Endothelial cell (in vitro differentiated cells): ENCODE data around the gene CYB561. TPM values are rescaled to one million over a fixed set of nuclear protein-coding genes. Genes with fewer than 3 reads are reported as not detected.

Experiments
- DNase-seq: peaks from one replicate; pipeline ENCODE4 v3.0.0; 2021; ENCODE audit warnings: low spot score
- H3K27ac Mint-ChIP-seq: one replicate; pipeline ENCODE4 v1.8.0; 2021; ENCODE audit warnings: mixed read lengths, inconsistent platforms; ENCODE audit not compliant: unreplicated experiment
- H3K27me3 Mint-ChIP-seq: one replicate; pipeline ENCODE4 v1.8.0; 2021; ENCODE audit warnings: mild to moderate bottlenecking, moderate library complexity, mixed read lengths, inconsistent platforms; ENCODE audit not compliant: unreplicated experiment
- H3K36me3 Mint-ChIP-seq: one replicate; pipeline ENCODE4 v1.8.0; 2021; ENCODE audit warnings: mild to moderate bottlenecking, low read depth, mixed read lengths, inconsistent platforms; ENCODE audit not compliant: unreplicated experiment
- H3K4me1 Mint-ChIP-seq: one replicate; pipeline ENCODE4 v1.8.0; 2021; ENCODE audit warnings: mild to moderate bottlenecking, mixed read lengths, inconsistent platforms; ENCODE audit not compliant: unreplicated experiment
- H3K4me3 Mint-ChIP-seq: one replicate; pipeline ENCODE4 v1.8.0; 2021; ENCODE audit warnings: mild to moderate bottlenecking, mixed read lengths, inconsistent platforms; ENCODE audit not compliant: unreplicated experiment
- H3K9me3 Mint-ChIP-seq: one replicate; pipeline ENCODE4 v1.8.0; 2021; ENCODE audit warnings: mixed read lengths, inconsistent platforms; ENCODE audit not compliant: unreplicated experiment
- total RNA-seq: library from RNA; stranded (reverse); fragmentation: NEBNext Ultra II Directional; extraction: Animal tissue kit (Norgen Biotek cat#: 25700); gene quantifications from one replicate; pipeline ENCODE4 v1.2.1, GENCODE V29; 2021; ENCODE audit not compliant: unreplicated experiment
- TF ChIP-seq, protein P1 (sequence below): fragments of 200-600 bp; sonication (generic); IDR thresholded peaks from one replicate; pipeline ENCODE4 v1.5.0; 2021; ENCODE audit warnings: antibody characterized with exemption; ENCODE audit not compliant: unreplicated experiment

Gene CYB561
- total RNA-seq, 1 donor from 2014 or later = 57.3 TPM

DNA sequence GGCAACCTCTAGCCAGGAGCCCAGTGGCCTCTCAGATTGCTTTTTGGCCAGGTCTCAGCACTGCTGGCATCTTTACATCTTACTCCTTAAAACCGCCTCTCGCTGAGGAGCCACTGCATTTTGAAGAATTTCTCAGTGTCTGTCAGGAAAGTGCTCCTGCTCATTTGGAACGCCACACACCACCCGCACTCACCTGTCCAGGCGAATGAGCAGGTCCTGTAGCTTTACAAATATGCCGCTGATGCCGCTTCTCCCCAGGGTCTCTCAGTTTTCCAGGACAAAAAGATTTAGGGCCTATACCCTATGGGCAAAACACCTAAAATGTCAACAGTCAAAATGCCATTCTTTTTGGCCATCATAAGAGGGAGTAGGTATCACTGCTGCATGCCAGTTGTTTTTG lies 22.1 kb downstream of the CYB561 start:
- H3K9me3 Mint-ChIP-seq = no peaks in the 10 kb centered on the region
- TF ChIP-seq, protein P1, sequence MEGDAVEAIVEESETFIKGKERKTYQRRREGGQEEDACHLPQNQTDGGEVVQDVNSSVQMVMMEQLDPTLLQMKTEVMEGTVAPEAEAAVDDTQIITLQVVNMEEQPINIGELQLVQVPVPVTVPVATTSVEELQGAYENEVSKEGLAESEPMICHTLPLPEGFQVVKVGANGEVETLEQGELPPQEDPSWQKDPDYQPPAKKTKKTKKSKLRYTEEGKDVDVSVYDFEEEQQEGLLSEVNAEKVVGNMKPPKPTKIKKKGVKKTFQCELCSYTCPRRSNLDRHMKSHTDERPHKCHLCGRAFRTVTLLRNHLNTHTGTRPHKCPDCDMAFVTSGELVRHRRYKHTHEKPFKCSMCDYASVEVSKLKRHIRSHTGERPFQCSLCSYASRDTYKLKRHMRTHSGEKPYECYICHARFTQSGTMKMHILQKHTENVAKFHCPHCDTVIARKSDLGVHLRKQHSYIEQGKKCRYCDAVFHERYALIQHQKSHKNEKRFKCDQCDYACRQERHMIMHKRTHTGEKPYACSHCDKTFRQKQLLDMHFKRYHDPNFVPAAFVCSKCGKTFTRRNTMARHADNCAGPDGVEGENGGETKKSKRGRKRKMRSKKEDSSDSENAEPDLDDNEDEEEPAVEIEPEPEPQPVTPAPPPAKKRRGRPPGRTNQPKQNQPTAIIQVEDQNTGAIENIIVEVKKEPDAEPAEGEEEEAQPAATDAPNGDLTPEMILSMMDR = no peak
- peak overlapping the region; percentile 16 for H3K4me3 Mint-ChIP-seq
- peaks cover 17% of the 10 kb centered on the region for H3K27me3 Mint-ChIP-seq
- peaks cover 93% of the 10 kb centered on the region for H3K4me1 Mint-ChIP-seq
- H3K27ac Mint-ChIP-seq = peak overlapping the region; percentile 98
- no peak for DNase-seq
- peaks cover 36% of the 10 kb centered on the region for H3K36me3 Mint-ChIP-seq

DNA sequence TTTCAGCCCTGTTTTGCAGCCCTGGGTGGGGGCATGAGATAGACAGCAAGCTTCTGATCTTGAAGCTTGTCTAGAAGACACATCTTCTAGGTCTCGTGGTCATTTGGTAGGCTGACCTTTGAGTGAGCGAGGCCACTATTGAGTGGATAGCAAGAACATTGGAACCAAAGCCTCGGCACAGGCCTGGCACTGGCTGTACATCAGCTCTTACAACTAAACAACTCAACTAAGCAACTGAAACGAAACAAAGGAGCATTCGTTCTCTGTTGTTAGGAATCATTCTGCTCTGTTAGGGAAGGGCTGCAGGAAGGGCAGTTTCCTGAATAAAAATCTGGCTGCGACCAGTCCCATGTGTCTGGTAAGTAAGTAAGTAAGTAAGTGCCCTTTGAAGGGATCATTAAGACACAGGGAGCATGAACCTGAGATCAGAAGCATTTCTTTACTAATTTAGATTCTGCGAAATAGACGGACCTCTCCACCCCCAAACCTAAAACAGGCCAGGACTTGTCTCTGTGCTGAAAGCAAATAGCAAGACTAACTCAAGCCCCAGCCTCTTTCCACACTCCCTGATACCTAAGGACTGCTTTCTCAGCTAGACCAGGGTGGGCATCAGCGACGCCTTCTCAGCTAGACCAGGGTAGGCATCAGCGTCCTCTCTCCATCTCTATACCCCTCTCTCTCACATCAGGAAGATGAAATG lies 22.7 kb downstream of the CYB561 start:
- peak overlapping the region; percentile 98 for H3K27ac Mint-ChIP-seq
- no peaks in the 10 kb centered on the region for H3K9me3 Mint-ChIP-seq
- peaks cover 17% of the 10 kb centered on the region for H3K27me3 Mint-ChIP-seq
- peak overlapping the region; percentile 16 for H3K4me3 Mint-ChIP-seq
- H3K4me1 Mint-ChIP-seq = peaks cover 94% of the 10 kb centered on the region
- TF ChIP-seq, protein P1 = no peak
- no peak for DNase-seq
- H3K36me3 Mint-ChIP-seq = peaks cover 41% of the 10 kb centered on the region

DNA sequence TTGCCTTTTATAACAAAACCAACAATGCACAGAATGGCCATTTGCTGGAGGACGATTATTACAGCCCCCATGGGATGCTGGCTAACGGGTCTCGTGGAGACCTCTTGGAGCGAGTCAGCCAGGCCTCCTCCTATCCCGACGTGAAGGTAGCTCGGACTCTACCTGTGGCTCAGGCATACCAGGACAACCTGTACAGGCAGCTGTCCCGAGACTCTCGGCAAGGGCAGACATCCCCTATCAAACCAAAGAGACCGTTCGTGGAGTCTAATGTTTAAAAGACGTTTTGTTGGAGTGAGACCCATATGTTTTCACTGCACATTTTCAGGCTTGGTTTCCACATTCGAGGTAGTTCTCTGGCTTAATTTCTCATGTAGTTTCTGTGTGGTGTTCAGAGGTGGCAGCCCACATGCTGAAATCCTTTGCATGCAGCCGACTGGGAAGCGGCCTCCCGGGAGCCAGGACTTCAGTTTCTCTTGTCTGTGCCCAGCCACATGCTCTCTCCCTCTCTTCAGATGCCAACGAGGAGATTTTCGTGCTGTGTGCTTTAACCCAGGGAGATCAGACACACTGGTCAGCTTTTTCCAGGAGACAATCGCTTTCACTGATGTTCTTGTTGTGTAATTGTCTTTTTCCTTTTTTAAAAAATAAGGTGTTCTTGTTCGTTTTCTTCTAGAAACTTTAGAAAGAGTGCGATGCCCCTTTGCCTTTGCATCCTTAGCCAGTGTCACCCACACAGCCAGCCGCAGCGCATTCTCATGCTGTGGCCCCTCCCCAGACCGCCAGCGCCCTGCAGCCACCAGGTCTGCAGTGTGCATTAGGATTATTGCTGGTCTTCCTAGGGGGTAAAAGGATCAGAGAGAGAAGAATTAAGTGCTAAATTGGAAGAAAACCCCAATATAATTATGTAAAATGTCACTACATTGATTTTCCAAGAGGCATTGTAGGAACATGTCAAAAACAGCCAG lies 24.1 kb downstream of the CYB561 start:
- H3K4me3 Mint-ChIP-seq = peak overlapping the region; percentile 44
- peak overlapping the region; percentile 98 for H3K27ac Mint-ChIP-seq
- H3K27me3 Mint-ChIP-seq = peaks cover 13% of the 10 kb centered on the region
- TF ChIP-seq, protein P1 = no peak
- H3K9me3 Mint-ChIP-seq = no peaks in the 10 kb centered on the region
- peaks cover 48% of the 10 kb centered on the region for H3K36me3 Mint-ChIP-seq
- H3K4me1 Mint-ChIP-seq = peaks cover 81% of the 10 kb centered on the region
- DNase-seq = no peak

DNA sequence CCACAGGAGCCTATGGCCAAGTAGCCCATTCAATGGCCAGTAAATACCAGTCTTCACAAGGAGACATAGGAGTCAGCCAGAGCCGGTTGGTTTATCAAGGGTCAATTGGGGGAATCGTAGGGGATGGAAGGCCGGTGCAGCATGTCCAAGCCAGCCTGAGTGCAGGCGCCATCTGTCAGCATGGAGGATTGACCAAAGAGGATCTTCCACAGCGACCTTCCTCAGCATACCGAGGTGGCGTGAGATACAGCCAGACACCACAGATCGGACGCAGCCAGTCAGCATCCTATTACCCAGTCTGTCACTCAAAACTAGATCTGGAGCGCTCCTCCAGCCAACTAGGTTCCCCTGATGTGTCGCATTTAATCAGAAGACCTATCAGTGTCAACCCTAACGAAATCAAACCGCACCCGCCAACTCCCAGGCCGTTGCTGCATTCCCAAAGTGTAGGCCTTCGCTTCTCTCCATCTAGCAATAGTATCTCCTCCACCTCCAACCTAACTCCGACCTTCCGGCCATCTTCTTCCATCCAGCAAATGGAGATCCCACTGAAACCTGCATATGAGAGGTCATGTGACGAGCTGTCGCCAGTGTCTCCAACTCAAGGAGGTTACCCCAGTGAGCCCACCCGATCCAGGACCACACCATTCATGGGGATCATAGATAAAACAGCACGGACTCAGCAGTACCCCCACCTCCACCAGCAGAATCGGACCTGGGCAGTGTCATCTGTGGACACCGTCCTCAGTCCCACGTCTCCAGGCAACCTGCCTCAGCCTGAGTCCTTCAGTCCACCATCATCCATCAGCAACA lies 25.0 kb downstream of the CYB561 start:
- Mint-ChIP-seq H3K4me3 (peak overlapping the region; percentile 44), H3K27ac (peak overlapping the region; percentile 94), H3K4me1 (peaks cover 72% of the 10 kb centered on the region), H3K36me3 (peaks cover 50% of the 10 kb centered on the region), H3K9me3 (no peaks in the 10 kb centered on the region), H3K27me3 (peaks cover 15% of the 10 kb centered on the region)
- TF ChIP-seq, protein P1 = no peak
- DNase-seq = no peak
